SK-N-SH treated with all-trans-retinoic acid at 6 μM for 48 hours (cell line): ENCODE results near the gene BACH2.
"Not testable (repeated sequence)": the region's sequence is repeated elsewhere in the genome, so short reads cannot be mapped to it uniquely, and the experiment has no call there.

Source experiments
- ATAC-seq: fragments of 200-7000 bp; cut with Tn5 transposase; 3 replicates; pipeline ENCODE4 v1.9.1; 2020; ENCODE audit warnings: mild to moderate bottlenecking, moderate library complexity
- ARNTL ChIP-seq: fragments of 450-650 bp; formaldehyde crosslinking; IDR thresholded peaks from 2 replicates; pipeline ENCODE4 v1.5.0; 2020; ENCODE audit warnings: low read depth, mild to moderate bottlenecking, moderate library complexity, borderline replicate concordance
- BACH2 ChIP-seq: fragments of 250-450 bp; sonication (Bioruptor Pico); IDR thresholded peaks from 2 replicates; pipeline ENCODE4 v1.9.0; 2021; ENCODE audit warnings: mild to moderate bottlenecking, borderline replicate concordance
- CREB5 ChIP-seq: fragments of 250-450 bp; sonication (Bioruptor Pico); IDR thresholded peaks from 2 replicates; pipeline ENCODE4 v1.5.1; 2020; ENCODE audit warnings: low read depth, mild to moderate bottlenecking, moderate library complexity
- CSDC2 ChIP-seq: fragments of 250-450 bp; sonication (Bioruptor Pico); IDR thresholded peaks from 2 replicates; pipeline ENCODE4 v1.5.0; 2020; ENCODE audit warnings: mild to moderate bottlenecking, moderate library complexity
- CSRNP3 ChIP-seq: fragments of 250-450 bp; sonication (Bioruptor Pico); IDR thresholded peaks from 2 replicates; pipeline ENCODE4 v1.5.1; 2021; ENCODE audit warnings: mild to moderate bottlenecking, moderate library complexity
- ESRRG ChIP-seq: fragments of 250-450 bp; sonication (Bioruptor Pico); IDR thresholded peaks from 2 replicates; pipeline ENCODE4 v1.6.1; 2021; ENCODE audit warnings: mild to moderate bottlenecking
- GLIS3 ChIP-seq: fragments of 250-450 bp; sonication (Bioruptor Pico); IDR thresholded peaks from 2 replicates; pipeline ENCODE4 v1.5.0; 2020; ENCODE audit warnings: mild to moderate bottlenecking, moderate library complexity
- ISL1 ChIP-seq: fragments of 250-450 bp; sonication (Bioruptor Pico); IDR thresholded peaks from 2 replicates; pipeline ENCODE4 v2.1.2; 2022; ENCODE audit warnings: mild to moderate bottlenecking, moderate library complexity
- OSR1 ChIP-seq: fragments of 250-450 bp; sonication (Bioruptor Pico); IDR thresholded peaks from 2 replicates; pipeline ENCODE4 v1.8.0; 2022; ENCODE audit warnings: moderate library complexity, mild to moderate bottlenecking, inconsistent platforms
- PATZ1 ChIP-seq: fragments of 250-450 bp; sonication (Bioruptor Pico); IDR thresholded peaks from 2 replicates; pipeline ENCODE4 v1.8.0; 2020; ENCODE audit warnings: mild to moderate bottlenecking, moderate library complexity, borderline replicate concordance
- POU6F1 ChIP-seq: fragments of 250-450 bp; sonication (Bioruptor Pico); IDR thresholded peaks from 2 replicates; pipeline ENCODE4 v1.8.0; 2021; ENCODE audit warnings: low read depth, mild to moderate bottlenecking, moderate library complexity, borderline replicate concordance
- PPARA ChIP-seq: fragments of 250-450 bp; sonication (Bioruptor Pico); IDR thresholded peaks from 2 replicates; pipeline ENCODE4 v1.5.0; 2020; ENCODE audit warnings: mild to moderate bottlenecking, borderline replicate concordance
- RARB ChIP-seq: fragments of 250-450 bp; sonication (Bioruptor Pico); IDR thresholded peaks from 2 replicates; pipeline ENCODE4 v1.8.0; 2021; ENCODE audit warnings: mild to moderate bottlenecking, moderate library complexity
- TCF4 ChIP-seq: fragments of 250-450 bp; sonication (Bioruptor Pico); IDR thresholded peaks from 2 replicates; pipeline ENCODE4 v1.8.0; 2021; ENCODE audit warnings: mild to moderate bottlenecking, moderate library complexity, borderline replicate concordance
- TOX ChIP-seq: fragments of 250-450 bp; sonication (Bioruptor Pico); IDR thresholded peaks from 2 replicates; pipeline ENCODE4 v1.8.0; 2021; ENCODE audit warnings: mild to moderate bottlenecking, moderate library complexity, borderline replicate concordance
- ZC3H10 ChIP-seq: fragments of 250-450 bp; sonication (Bioruptor Pico); IDR thresholded peaks from 2 replicates; pipeline ENCODE4 v1.5.1; 2021; ENCODE audit warnings: mild to moderate bottlenecking, moderate library complexity
- ZFP3 ChIP-seq: fragments of 250-450 bp; sonication (Bioruptor Pico); IDR thresholded peaks from 2 replicates; pipeline ENCODE4 v1.5.0; 2020; ENCODE audit warnings: mild to moderate bottlenecking, moderate library complexity
- ZNF565 ChIP-seq: fragments of 450-650 bp; formaldehyde crosslinking; conservative IDR thresholded peaks from 2 replicates; pipeline ENCODE4 v1.5.0; 2020; ENCODE audit warnings: low read depth, mild to moderate bottlenecking, moderate library complexity
- ZNF70 ChIP-seq: fragments of 450-650 bp; formaldehyde crosslinking; IDR thresholded peaks from 2 replicates; pipeline ENCODE4 v1.5.0; 2020; ENCODE audit warnings: mild to moderate bottlenecking, moderate library complexity
- ZNF8 ChIP-seq: fragments of 450-650 bp; formaldehyde crosslinking; IDR thresholded peaks from 2 replicates; pipeline ENCODE4 v1.5.0; 2020; ENCODE audit warnings: mild to moderate bottlenecking, moderate library complexity

BACH2 gene

GRCh38 chr6:89974834-89975233 is 321.8 kb downstream of the BACH2 start:
- ATAC-seq: no peak
- no peak for TF ChIP-seq TOX (CRISPR knock-in tag)
- TF ChIP-seq PATZ1 (CRISPR knock-in tag): no peak
- TF ChIP-seq ARNTL (CRISPR knock-in tag): no peak
- TF ChIP-seq POU6F1 (CRISPR knock-in tag): no peak

- ATAC-seq: no peak
- TF ChIP-seq CREB5 (CRISPR knock-in tag) (no peak), CSRNP3 (CRISPR knock-in tag) (no peak), ARNTL (CRISPR knock-in tag) (no peak), ESRRG (CRISPR knock-in tag) (no peak), GLIS3 (CRISPR knock-in tag) (no peak), PPARA (no peak), TOX (CRISPR knock-in tag) (no peak), ZNF70 (CRISPR knock-in tag) (no peak), ZFP3 (no peak), CSDC2 (no peak), RARB (CRISPR knock-in tag) (no peak), POU6F1 (CRISPR knock-in tag) (no peak), TCF4 (CRISPR knock-in tag) (no peak), BACH2 (CRISPR knock-in tag) (no peak), ZNF565 (CRISPR knock-in tag) (no peak), ZNF8 (CRISPR knock-in tag) (no peak), PATZ1 (CRISPR knock-in tag) (no peak), OSR1 (CRISPR knock-in tag) (no peak), ZC3H10 (CRISPR knock-in tag) (no peak), ISL1 (CRISPR knock-in tag) (no peak)
Observed at GRCh38 chr6:89972025-89972381, 324.6 kb downstream of the BACH2 start.

GRCh38 chr6:89971338-89972024 is 325.2 kb downstream of the BACH2 start:
- not testable (repeated sequence) for ATAC-seq
